Right renal cortex interstitium (tissue), 3 donors: ENCODE results near the gene ZMAT3. TPM values are rescaled to one million over a fixed set of nuclear protein-coding genes. Genes with fewer than 3 reads are reported as not detected.
"Not testable (repeated sequence)": the region's sequence is repeated elsewhere in the genome, so short reads cannot be mapped to it uniquely, and the experiment has no call there.

ENCODE experiments used
- DNase-seq, 3 donors: peaks; one replicate each; pipeline ENCODE4 v3.0.0-alpha.2; 2013; ENCODE audit warnings: low read depth in 3 of 3, low spot score in 2 of 3
- polyA plus RNA-seq, 3 donors: library from polyadenylated mRNA; unstranded; fragments of 120-200 nt; gene quantifications; one replicate each; pipeline ENCODE4 v1.2.1, GENCODE V29; 2013; ENCODE audit not compliant: insufficient read length in 3 of 3

ZMAT3 gene
- polyA plus RNA-seq = 10 to 100 TPM in 2 of 3 donors, 1 to 10 TPM in 1; 9.3 to 10.8 (median 10.1) TPM

- peak; percentile 60 to 69 (median 61) for DNase-seq
Observed at GRCh38 chr3:179071323-179072099, at the start of gene ZMAT3. ZMAT3 (minus strand) TSS chr3:179071809; CDS start chr3:179067752, 4,057 bp downstream.

GRCh38 chr3:179116816-179117215 is 45.2 kb upstream of the ZMAT3 start:
- DNase-seq = no peak

- DNase-seq = not testable (repeated sequence)
Observed at GRCh38 chr3:179115444-179115843, 43.8 kb upstream of the ZMAT3 start.

- DNase-seq = no peak
Observed at GRCh38 chr3:179113903-179114302, 42.3 kb upstream of the ZMAT3 start.

- DNase-seq = no peak
Observed at GRCh38 chr3:179108086-179108485, 36.5 kb upstream of the ZMAT3 start.

GRCh38 chr3:179107617-179108016 is 36.0 kb upstream of the ZMAT3 start:
- DNase-seq = no peak

- DNase-seq = no peak
Observed at GRCh38 chr3:179105881-179106280, 34.3 kb upstream of the ZMAT3 start.

- DNase-seq = no peak
Observed at GRCh38 chr3:179100652-179101051, 29.0 kb upstream of the ZMAT3 start.

- no peak for DNase-seq
Observed at GRCh38 chr3:179098388-179099077, 26.9 kb upstream of the ZMAT3 start.

GRCh38 chr3:179093807-179094206 is 22.2 kb upstream of the ZMAT3 start:
- DNase-seq = no peak

- DNase-seq = no peak
Observed at GRCh38 chr3:179091113-179091512, 19.5 kb upstream of the ZMAT3 start.

- DNase-seq = no peak
Observed at GRCh38 chr3:179088306-179088705, 16.7 kb upstream of the ZMAT3 start.

- DNase-seq = no peak
Observed at GRCh38 chr3:179083977-179084376, 12.4 kb upstream of the ZMAT3 start.

GRCh38 chr3:179082416-179082815 is 10.8 kb upstream of the ZMAT3 start:
- no peak for DNase-seq

- no peak for DNase-seq
Observed at GRCh38 chr3:179081885-179082284, 10.3 kb upstream of the ZMAT3 start.

- no peak for DNase-seq
Observed at GRCh38 chr3:179079537-179079936, 7.9 kb upstream of the ZMAT3 start.

GRCh38 chr3:179076243-179077027 is 4.8 kb upstream of the ZMAT3 start:
- no peak for DNase-seq

- no peak for DNase-seq
Observed at GRCh38 chr3:179074656-179075055, 3.0 kb upstream of the ZMAT3 start.

GRCh38 chr3:179073816-179074215 is 2.2 kb upstream of the ZMAT3 start:
- DNase-seq = no peak

GRCh38 chr3:179072100-179072438 is 460 bp upstream of the ZMAT3 start:
- peak in 2 of 3 donors; percentile 13 for DNase-seq

GRCh38 chr3:179071027-179071322 is 634 bp downstream of the ZMAT3 start:
- DNase-seq = no peak
